Tibial nerve (tissue), 4 donors: ENCODE measurements around the gene TFAP2E.

Experiments
- CTCF ChIP-seq, 5 experiments: fragments of 200-600 bp in 3 of 5; fragments of 450-650 bp in 2 of 5; sonication (generic) in 3 of 5; IDR thresholded peaks; one replicate each; pipeline ENCODE4 v1.5.1; 2016 to 2019; ENCODE audit warnings: antibody characterized with exemption in 5 of 5, mild to moderate bottlenecking in 3 of 5, moderate library complexity in 2 of 5
- EP300 ChIP-seq, 2 donors: sonication (generic); formaldehyde crosslinking; IDR thresholded peaks; one replicate each; pipeline ENCODE4 v1.6.1; 2017; ENCODE audit warnings: antibody characterized with exemption in 2 of 2, mild to moderate bottlenecking in 1 of 2
- POLR2A ChIP-seq, 2 donors: fragments of 450-650 bp; IDR thresholded peaks; one replicate each; pipeline ENCODE4 v1.6.1; 2017; ENCODE audit warnings: antibody characterized with exemption in 2 of 2, mild to moderate bottlenecking in 2 of 2, moderate library complexity in 2 of 2

GRCh38 chr1:35585281-35585680 lies 12.2 kb downstream of the TFAP2E start:
- TF ChIP-seq CTCF (IDR thresholded peaks at IDR 0.05), result no peak
- no peak for TF ChIP-seq POLR2A (IDR thresholded peaks at IDR 0.05)
- no peak for TF ChIP-seq EP300 (IDR thresholded peaks at IDR 0.05)
